ENCODE results near the gene PREX1.

PREX1 gene

DNA sequence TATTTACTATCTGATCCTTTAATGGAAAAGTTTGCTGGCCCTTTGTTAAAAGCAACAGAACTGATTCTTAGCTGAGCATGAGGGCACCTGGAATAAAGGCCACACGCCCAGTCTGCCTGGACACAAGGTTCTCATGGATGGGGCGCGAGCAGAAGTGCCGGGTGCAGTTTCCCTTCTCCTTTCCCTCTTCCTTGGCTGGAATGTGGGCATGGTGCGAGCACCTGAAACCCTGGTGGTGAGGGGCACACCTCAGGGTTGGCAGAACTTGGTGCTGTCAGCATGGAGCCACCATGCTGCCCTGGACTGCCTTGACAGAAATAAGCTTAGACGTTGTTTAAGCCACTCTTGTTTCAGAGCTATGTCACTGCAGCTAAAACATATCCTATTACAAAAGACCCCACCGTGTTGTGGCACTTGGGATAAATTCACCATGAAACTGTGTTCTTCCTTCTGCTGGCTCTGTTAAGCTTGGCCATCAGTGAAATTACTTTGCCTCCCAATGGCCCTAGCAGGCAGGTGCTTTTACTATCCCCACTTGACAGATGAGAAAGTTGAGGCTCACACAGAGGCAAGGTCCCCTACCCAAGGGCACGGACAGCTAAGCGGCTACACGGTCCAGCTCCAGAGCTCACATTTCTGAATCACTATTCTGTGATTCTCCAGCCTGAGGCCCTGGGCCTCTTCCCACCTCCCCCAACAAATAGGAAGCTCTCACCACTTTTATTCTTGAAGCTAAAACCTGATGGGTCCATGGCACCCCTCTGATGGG is 115.9 kb downstream of the PREX1 start:
- no peak for DNase-seq

DNA sequence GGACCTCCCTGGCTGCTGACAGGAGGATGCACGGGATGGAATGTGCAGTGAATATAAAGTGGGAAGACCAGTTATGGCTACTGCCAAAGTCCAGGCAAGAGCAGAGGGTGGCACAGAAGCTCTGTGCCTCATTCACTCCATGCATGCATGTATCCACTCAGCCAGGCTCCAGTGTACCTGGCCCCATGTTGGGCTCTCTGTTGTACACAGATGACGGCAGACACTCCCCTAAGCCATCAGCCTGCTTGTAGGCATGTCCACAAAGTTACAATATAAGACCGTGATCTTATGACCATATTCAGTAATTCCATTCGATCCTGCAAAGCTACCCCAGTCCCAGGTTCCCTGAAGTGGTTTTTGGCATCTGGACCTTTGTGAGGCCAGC is 116.8 kb downstream of the PREX1 start:
- no peak for DNase-seq

DNA sequence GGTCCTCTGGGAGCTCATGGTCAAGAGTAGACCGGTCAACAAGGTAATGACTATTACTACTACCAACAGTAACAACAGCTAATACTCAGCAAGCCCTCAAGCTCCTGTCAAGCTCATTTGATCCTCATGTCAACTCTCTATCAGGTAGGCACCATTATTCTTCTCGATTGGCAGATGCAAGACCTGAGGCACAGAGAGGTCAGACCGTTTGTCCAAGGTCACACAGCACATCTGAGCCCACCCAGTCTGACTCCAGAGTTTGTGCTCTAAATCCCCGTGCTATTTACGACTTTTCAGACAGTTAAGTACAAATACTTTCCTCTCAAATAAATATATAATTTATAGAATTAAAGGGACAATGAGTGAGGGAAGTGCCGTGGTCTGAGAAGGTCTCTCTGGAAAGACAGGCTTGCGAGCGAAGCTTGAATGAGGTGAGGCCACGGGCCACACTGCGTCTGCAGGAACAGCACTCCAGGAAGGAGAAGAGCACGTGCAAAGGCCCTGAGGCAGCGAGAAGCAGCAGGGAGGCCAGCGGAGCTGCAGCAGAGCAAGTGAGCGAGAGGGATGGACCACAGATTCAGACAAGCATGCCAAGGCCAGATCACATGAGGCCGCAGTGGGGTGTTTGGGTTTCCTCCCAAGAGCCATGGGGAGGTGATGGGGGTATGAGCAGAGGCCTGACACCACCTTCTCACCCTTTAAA is 117.3 kb downstream of the PREX1 start:
- no peak for DNase-seq

DNA sequence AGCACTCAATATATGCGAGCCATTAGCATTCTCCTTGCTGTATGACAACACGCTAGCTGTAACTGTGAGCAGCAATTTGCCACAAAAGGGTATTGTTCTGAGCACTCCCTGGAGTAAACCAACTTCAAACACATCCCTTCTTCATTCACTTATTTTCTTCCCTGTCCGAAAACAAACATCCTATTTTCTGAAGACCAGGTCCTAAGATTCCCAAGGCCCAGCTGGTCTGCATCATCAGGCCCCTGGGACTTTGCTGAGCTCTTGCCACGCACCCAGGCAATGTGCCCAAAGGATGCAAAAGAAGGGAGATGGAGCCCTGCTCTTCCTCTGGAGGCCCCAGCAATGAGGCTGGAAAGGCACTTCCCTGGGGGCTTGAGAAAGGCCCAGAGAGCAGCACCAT is 118.1 kb downstream of the PREX1 start:
- no peak for DNase-seq

DNA sequence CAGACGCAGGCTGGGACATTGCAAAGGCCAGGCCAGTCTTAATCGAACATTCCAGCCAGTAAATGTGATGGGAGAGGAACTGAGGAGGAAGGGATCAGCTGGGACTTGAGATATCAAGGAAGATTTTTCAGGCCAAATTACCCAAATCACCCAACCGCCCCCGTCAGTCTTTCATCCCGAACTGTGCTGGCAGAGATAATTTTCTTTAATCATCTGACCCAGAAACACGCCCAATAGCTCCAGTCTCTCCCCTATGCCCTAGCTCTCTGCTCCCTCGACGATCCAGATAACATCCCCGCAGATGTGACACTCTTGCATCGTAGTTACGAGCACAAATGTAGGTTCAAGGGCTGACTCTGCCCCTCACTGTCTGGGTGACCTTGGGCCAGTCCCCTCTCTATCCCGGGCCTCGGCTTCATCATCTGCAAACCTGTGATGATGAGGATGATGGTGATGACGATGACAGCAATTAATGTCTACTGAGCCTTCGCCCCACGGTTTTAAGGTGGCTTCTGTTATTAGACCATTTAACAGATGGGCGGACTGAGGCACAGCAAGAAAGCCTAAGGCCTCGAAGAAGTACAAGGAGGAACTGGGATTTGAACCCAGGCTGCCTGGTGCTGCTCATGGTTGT is 118.6 kb downstream of the PREX1 start:
- DNase-seq, result no peak

DNA sequence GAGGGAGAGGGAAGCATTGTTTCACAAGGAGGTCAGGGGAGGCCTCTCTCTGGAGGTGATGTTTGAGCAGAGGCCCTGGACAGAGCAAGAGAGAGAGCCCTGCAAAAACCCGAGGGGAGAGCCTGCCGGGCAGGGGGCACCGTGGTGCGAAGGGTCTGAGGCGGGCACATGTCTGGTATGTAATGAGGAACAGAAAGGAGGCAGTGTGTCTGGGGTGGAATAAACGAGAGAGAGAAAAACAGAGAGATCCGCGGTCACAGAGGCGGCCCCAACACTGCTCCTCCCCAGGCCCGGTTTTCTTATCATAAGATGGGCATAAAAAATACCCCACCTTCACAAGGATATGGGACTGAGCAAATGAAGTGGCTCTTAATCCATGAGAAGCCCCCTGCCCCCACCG is 119.2 kb downstream of the PREX1 start:
- DNase-seq, result no peak

DNA sequence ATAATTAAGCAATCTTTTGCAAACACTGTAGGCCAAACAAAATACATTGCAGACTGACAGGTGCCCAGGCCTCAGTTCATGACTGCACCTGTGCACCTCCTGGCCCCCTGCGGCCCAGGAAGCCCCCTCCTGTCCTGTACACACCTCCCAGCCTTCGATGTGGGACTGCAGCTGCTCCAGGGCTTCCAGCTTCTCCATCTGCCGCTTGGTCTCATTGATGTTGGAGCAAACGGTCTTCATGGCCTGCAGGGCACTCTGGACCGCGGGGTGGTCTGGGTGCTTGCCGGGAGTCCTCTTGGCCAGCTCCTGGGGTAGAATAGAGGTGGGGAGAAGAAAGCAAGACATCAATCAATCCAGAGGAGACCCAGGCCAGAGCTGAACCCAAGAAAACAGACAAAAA is 119.7 kb downstream of the PREX1 start:
- no peak for DNase-seq

DNA sequence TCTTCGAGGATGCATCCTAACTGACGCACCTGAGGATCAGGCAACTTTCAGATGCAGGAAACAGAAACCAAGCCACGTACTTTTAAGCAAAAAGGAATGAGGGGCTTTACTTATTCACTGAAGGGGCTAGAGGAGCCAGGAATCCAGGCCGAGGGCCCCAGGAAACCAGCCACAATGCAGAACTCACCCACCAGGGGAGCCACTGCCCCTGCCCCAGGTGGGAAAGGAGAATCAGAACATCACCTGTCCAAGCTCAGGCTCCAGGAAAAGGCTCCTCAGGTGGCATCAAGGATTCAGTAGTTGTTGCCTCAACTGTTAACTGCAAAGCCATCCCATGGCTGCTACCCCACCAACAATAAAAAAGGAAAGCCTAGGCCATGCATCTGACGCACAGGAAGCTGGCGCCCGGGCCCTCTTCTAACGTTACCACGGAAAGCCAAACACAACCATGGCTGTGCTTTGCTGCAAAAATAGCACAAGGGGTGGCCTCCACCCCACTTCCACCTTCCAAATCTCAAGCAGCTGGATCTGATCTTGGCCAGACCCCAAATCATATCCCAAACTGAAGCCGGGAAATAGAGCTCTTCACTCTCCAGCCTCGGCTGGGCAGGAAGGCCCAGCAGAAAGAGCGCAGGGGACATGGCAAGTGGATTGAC is 121.0 kb downstream of the PREX1 start:
- DNase-seq, result no peak

DNA sequence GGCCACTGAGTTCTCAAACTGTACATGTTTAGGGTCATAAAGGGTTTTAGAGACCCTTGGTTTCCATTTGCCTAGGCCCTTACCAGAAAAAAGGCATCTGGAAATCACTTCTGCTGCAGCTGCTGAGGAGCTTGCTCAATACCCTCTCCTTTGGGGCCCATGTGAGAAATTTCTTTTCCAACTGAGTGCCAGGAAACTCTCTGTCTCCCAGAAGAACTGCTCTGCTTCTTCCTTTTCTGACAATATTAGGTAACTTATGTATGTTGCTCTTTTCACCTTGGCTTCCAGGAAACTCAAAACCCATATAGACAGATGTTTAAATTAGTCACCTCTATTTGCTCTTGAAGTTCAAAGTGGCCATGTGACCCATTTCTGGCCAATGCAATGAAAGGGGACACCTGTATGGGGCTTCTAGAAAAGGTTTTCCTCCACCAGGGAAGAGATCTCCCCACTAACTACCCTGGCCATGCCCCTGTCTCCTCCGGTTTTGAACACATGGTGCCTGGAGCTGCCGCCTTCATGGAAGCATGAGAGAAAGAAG is 121.6 kb downstream of the PREX1 start:
- no peak for DNase-seq

DNA sequence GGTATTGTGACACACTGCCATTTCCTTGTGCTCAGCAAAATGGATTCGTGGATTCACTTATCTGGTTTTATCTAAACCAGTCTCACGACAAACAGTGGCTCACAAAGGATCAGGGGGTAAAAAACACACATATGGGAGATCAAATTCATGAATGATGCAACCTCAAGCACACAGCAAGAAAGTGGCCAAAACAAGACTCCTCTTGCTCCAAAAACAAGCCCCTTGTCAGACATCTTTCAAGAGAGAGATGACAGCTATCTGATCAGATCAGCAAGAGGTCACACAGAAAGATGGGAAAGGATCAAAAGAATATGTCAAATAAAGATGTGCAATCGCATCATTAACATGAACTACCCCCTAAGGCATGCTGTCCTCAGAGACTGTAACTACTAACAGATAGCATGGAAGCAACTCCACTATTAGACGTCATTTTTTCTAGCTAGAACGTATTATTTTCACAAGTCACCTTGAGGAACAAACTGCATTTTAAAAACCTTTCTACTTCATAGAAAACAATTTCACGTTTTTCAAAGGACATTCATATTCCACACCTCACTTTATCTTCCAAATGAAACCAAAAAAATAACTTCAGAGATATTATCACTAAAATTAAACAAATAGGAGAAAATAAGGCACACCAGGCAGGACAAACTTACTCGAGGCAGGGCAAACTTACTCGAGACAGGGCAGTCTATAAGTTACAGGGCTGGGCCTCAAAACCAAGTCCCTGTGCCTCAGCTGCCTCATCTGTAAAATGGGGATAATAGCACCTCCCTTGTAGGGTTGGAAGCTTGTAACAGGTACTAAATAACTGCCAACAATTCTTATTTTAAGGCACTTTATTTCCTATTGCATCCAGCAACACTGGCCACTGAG is 122.3 kb downstream of the PREX1 start:
- DNase-seq, result no peak

DNA sequence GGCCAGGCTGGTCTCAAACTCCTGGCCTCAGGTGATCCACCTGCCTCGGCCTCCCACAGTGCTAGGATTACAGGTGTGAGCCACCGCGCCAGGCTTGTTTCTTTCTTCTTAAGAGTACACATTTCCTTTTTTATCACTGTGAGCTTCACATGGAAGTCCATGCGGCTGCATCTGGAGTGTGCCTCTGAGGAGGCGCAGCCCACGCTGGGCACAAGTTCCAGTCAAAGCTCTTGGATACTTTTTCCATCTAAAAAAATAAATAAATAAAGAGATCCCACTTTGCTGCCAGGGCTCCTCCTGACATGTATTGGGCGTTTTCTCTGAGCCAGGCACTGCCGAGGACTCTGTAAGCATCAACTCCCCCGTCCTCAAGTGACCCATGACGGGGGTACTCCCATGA is 123.0 kb downstream of the PREX1 start:
- no peak for DNase-seq

DNA sequence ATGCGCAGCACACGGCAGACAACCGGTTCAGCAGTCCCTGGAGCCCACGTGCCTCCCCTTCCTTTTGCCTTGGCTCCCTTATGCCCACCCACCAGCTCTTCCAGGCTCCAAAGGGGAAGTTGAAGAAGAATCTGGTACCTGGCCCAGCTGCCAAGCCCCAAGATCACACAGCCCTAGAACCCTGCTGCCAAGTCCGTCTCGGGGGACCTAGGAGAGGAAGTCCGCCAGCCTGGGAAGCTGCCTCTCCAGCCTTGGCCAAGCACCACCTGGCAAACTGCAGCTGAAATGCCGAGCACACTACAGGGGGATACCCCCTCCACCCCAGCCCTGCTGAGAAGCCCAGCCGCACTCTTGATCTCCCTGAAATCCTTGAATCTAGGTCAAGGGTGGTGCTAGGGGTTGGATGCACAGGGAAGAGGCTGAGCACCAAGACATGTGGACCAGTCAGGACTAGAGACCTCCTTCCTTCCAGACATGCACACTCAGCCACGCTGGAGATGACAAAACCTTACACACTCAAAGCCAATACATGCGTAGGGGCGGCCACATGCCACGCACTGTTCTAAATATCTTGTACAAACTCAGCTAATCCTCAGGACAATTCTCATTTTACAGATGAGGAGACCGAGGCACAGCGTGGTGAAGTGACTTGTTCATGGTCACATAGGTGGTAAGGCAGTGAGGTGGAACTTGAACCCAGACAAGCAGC is 124.1 kb downstream of the PREX1 start:
- DNase-seq, result no peak

DNA sequence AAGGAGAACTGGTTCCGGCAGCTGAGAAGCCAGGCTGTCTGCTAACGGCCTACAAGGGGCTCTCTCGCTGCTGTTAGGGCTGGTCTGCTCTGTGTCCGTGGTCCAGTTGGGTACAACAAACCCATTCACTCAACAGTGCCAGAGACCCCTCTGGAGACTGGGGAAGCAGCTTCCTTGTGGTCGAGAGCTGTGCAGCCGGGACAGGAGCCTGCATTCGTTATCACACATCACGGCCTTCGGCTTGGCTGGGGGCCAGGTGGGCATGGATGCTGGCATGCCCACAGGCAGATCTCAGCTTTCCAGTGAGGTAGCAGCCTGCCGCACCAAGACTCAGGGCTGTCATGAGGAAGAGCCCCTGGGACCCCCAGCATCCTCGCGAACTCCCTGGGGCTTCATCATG is 124.7 kb downstream of the PREX1 start:
- DNase-seq, result no peak

DNA sequence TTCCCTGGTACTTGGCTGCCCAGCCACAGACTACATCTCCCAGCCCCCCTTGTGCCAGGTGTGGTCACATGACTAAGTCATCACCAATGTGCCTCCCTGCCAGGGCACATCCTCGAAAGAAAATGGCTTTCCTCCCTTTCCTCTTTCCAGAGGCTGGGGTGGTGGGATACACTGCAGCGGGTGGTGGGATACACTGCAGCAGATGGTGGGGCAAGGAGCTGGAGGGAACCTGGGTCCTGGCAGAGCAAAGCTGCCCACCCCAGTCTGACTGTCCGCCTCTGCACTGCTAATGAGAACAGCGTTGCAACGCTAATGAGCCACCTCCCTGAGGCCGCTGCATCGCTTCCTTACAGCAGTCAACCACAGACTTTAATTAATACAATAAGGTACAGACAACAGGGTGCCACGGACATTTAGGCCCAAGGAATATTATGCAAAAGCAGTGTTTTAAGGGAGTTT is 125.3 kb downstream of the PREX1 start:
- DNase-seq, result no peak

DNA sequence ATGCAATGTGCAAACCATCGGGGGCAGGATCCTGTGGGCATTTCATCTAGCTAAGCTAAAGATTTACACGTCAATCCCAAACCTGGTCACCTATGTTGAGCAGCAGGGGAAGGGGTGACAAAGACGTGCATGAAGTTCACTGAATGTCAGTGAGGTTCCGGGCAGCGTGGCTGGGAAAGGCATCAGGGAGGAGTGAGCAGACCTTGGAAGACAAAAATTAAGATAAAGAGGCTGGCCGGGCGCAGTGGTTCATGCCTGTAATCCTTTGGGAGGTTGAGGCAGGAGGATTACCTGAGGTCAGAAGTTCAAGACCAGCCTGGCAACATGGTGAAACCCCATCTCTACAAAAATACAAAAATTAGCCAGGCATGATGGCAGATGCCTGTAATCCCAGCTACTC is 126.1 kb downstream of the PREX1 start:
- DNase-seq, result no peak

DNA sequence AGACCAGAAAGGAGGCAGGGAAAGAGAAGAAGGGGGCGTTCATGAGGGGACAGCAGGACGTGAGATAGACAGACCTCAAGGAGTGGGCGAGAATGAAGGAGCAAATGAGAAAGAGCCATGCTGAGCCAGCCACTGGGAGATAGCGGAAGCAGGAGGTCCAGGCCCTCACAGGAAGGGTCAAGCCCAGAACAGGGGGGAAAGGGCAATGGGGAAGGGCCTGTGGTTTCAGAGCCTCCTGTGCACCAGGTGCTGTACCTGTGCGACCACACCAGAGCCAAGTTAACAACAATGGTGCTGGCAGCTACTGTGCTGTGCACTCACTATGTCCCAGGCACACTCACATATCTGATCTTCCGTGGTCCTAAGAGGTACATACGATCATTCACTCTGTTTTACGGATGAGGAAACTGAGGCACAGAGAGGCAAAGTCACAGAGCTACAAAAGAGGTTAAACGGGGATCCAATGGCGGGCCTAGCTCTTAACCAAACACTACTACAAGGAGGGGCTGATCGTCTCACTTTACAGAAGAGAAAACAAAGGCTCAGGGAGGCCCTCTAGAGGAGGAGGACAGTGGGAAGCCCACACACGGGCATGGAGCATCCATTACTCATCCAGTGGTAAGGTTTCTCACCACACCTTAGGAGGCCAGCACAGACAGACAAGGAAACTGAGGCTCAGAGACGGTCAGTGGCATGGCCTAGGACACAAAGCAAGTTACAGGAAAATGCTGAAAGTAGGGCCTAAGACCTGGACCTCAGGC is 129.1 kb downstream of the PREX1 start:
- no peak for DNase-seq

DNA sequence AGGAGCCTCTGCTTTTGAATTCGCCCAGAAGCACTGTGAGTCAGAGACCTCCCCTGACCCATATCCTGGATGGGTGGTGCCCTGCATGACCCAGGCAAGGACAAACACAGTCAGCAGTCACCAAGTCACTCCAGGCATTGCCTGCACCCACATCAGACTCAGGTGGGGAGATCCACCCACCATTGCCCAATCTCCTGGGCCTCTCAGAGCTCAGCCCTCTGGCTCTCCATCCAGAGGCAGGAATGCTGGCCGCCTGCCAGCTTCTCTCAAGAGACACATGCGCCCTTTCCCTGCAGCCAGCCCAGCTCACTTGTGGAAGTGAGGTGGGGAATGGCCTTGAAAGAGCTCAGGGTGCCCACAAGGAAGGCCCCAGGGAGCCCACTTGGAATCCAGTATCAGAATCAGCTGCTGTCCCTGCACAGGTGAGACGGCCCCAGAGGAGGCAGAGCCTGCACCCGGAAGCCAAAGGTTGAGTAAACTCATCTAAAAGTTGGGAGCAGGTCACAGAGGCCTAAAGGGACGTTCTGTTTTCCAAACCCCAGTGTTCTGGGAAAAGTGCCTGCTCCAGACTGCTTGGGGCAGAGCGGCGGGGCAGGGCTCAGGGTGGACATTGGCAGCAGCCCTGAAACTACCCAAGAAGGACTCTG is 129.8 kb downstream of the PREX1 start:
- no peak for DNase-seq

DNA sequence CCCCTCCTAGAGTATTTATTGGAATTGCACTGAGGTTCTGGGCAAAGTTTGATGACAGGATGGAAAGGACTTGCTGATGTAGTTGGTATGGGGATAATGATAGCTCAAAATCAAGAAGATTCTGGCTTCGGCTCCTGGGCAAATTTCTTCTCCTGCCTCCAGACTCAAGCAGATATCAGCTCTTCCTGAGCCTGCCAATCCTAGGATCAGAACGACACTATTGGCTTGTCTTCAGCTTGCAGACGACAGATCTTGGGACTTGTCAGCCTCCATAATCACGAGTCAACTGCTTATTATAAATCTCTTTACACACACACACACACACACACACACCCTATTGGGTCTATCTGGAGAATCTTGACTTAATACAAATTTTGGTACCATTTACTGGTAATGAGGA is 131.1 kb downstream of the PREX1 start:
- DNase-seq, result no peak

DNA sequence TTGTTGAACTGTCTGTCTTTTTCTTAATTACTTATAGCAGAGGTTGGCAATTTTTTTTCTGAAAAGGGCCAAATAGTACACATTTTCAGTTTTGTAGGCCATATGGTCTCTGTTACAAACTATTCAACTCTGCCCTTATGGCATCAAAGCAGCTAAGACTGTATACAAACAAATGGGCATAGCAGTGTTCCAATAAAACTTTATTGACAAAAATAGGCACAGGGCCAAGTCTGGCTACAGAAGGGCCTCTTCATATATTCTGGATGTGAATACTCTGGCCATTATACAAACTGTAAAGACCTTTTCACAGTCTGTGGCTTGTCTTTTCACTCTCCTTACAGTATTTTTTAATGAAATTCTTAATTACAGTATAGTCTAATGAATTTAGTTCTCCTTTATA is 132.1 kb downstream of the PREX1 start:
- no peak for DNase-seq

DNA sequence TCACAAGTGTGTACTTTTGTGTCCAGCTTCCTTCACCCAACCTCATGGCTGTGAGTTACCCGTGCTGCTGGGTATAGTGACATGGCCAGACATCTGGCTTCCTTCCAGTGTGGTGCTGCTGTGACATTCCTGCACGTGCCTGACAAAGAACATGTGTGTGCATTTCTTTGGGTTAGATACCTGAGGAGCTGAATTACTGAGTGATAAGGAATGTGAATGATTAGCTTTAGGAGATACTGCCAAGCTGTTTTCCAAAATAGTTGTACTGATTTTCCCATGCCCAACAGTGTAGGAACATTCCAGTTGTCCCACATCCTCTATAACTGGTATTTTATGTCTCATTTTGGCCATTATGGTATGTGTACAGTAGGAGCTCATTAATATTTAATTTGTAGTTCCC is 132.5 kb downstream of the PREX1 start:
- no peak for DNase-seq

Data from SW 1271 (cell line).